ENCODE data around the gene WDFY2. TPM values are rescaled to one million over a fixed set of nuclear protein-coding genes. Genes with fewer than 3 reads are reported as not detected.

The WDFY2 gene
- total and polyA plus RNA-seq, 2 of the 13 experiments (the other 11 are each of a cell fraction or from before 2014, with no cell fraction given): 22.6 to 27.0 TPM

- TF ChIP-seq ZNF710 (CRISPR knock-in tag; IDR thresholded peaks at IDR 0.05; ENCODE audit: borderline replicate concordance): 0 out of 2 replicates have a peak, but pooled peaks have one; percentile 47
- TF ChIP-seq ZNF234 (CRISPR knock-in tag; conservative IDR thresholded peaks at IDR 0.05): peak; percentile 72
- TF ChIP-seq DNMT3B (CRISPR knock-in tag; conservative IDR thresholded peaks at IDR 0.05): 0 out of 2 replicates have a peak, but pooled peaks have one; percentile 23
- peak; percentile 59 for TF ChIP-seq ZFY (CRISPR knock-in tag; IDR thresholded peaks at IDR 0.05)
- 0 out of 2 replicates have a peak, but pooled peaks have one; percentile 16 for TF ChIP-seq ZNF414 (CRISPR knock-in tag; IDR thresholded peaks at IDR 0.05)
- TF ChIP-seq ZNF318 (CRISPR knock-in tag; IDR thresholded peaks at IDR 0.05): no peak
- TF ChIP-seq ZNF878 (CRISPR knock-in tag; IDR thresholded peaks at IDR 0.05): peak; percentile 11; the same call in 1 of the 2 replicates
- peak; percentile 6; the same call in 1 of the 2 replicates for TF ChIP-seq RARA (CRISPR knock-in tag; IDR thresholded peaks at IDR 0.05)
- TF ChIP-seq ARID4A (CRISPR knock-in tag; IDR thresholded peaks at IDR 0.05; ENCODE audit: borderline replicate concordance): peak; percentile 82
- no peak for TF ChIP-seq NR2F1 (CRISPR knock-in tag; IDR thresholded peaks at IDR 0.05)
- peak; percentile 43 for TF ChIP-seq U2AF1 (optimal IDR thresholded peaks at IDR 0.05; ENCODE audit: low read depth, low read length)
These were observed 740 bp downstream of the WDFY2 start (continued) for GRCh38 chr13:51584731-51585672.

Data from HepG2 (cell line).